GM12874 (cell line): ENCODE measurements around the gene SUSD1.

ENCODE experiments used
- TF ChIP-seq, protein P1 (sequence below): IDR thresholded peaks from 2 replicates; pipeline ENCODE4 v1.5.1; 2011; ENCODE audit warnings: low read depth, mild to moderate bottlenecking, control low read depth, low read length, moderate library complexity; ENCODE audit not compliant: insufficient read depth

The SUSD1 gene

GRCh38 chr9:112184221-112184620 is 9.1 kb upstream of the SUSD1 start:
- TF ChIP-seq, protein P1, sequence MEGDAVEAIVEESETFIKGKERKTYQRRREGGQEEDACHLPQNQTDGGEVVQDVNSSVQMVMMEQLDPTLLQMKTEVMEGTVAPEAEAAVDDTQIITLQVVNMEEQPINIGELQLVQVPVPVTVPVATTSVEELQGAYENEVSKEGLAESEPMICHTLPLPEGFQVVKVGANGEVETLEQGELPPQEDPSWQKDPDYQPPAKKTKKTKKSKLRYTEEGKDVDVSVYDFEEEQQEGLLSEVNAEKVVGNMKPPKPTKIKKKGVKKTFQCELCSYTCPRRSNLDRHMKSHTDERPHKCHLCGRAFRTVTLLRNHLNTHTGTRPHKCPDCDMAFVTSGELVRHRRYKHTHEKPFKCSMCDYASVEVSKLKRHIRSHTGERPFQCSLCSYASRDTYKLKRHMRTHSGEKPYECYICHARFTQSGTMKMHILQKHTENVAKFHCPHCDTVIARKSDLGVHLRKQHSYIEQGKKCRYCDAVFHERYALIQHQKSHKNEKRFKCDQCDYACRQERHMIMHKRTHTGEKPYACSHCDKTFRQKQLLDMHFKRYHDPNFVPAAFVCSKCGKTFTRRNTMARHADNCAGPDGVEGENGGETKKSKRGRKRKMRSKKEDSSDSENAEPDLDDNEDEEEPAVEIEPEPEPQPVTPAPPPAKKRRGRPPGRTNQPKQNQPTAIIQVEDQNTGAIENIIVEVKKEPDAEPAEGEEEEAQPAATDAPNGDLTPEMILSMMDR, result no peak

DNA sequence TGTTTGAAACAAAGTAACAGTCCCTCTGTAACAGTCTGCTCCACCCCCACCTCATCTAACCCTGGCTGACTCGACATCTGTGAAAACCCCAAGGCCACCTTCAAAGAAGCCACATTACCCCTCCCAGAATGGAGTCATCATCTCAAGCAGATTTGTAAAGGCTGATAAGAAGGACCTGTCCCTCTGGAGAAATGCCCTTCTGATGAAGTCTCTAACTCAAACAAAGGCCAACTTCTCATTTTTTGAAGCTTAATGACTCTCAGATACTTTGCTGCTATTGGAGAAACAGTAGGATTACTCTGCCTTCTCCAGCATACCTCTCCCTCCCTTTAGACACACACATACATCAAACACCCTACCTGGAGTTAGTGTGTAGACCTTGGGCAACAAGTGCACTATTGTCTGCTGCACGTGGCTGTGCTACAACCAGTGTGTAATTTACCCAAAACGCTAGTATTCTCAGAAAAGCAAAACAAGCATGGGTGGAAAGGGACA is 5.3 kb upstream of the SUSD1 start:
- TF ChIP-seq, protein P1, result no peak

DNA sequence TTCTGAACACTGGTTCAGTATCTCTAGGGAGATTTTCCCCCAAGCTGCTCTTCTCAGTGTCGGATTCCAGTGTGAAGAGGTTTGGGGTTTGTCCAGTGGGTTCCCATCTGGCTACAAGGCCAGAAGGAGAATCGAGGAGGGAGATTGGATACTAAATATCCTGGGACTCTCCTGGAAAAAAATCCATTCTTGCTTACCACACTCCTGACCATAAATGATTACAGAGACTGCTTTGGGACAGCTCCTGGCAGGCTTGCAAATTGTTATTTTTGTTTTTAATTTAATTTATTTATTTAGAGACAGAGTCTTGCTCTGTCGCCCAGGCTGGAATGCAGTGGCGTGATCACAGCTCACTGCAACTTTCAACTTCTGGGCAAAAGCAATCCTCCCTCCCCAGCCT is 4.7 kb upstream of the SUSD1 start:
- TF ChIP-seq, protein P1, result no peak

DNA sequence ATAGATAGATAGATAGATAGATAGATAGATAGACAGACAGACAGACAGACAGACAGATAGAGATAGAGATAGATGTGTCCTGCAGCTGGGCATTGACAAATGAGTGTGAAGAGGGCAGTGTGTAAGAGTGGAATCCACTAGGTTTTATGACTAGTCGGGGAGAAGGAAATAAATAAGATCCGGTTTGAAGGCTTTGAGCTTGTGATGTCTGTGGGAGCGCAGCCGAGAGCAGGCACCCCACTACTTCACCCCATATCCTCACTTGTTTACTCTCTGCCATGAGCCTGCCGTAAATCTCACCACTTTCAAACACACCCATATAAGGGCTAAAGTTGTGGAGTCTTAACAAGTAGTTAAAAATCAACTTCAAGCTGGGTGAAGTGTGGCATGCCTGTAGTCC is 1.4 kb upstream of the SUSD1 start:
- TF ChIP-seq, protein P1, result no peak

- TF ChIP-seq, protein P1, result no peak
These were observed 759 bp upstream of the SUSD1 start for GRCh38 chr9:112175796-112176315.

DNA sequence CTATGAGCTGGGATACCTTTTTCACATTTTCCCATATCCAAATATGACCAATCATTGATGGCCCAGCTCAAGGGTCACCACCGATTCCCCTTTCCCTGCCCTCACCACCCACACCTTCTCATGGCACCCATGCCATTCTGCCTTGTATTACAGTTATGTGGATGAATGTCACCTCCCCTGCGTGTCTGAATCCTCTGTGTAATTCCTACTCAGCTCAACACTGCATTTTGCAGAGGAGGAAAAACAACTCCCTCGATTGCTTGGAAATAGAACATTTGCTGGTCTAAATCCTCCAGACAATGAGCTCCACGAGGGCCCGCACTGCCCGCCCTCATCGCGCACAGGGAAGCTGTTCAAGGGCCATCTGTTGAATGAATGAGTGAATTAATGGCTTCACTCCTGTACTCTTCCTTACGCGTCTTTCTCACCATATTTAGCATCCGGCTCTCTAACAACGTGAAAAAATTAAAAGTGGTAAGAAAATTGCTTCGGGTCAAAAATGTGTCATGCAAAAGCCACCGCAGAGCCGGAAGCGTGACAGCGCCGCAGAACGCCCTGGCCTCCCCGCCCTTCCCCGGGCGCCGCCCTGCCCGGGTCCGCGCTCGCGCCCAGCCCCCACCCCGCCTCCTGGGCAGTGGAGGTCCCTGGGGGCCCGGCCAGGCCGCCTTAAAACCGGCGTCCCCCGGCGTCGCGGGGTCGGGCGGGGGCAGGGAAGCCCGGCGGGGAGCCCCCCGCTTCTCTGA is 704 bp downstream of the SUSD1 start:
- TF ChIP-seq, protein P1, result no peak

DNA sequence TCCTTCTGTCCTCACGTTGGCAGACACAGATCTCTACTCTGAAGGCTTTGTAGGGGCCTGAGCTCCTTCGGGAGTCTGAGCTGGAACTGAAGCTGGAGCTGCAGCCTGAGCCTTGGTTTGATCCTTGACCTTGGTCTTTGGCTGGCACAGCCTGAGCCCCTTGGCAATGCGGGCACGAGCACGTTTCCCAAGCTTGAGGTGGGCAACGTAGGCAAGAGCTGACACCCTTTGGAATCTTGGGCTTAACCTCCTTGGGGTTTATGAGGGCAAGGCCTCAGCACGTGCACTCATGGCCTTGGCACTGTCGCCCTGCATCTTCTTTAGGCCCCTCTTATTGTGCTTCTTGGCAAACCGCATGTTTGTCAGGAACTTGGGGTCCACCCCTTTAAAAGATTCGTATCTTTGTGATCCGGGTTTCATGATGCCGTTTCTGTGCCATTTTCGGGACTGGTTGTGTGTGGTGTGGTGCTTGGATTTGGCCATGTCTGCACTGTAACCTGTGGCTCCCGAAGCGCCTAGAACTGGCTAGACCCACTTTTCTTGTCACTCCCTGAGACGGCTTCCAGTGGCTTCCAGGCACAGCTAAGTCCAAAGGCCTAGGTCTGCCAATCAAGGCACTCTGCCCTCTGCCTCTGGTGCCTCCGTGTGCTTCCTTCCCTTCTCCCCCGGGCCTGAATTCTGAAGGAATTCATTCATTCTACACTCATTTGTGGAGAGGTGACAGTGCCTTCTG is 1.4 kb downstream of the SUSD1 start:
- TF ChIP-seq, protein P1, result no peak
